Vagina (tissue), 2 donors: Measurements from ENCODE around the gene LENG8.

ENCODE experiments used
- POLR2A ChIP-seq, 2 donors: fragments of 450-650 bp; IDR thresholded peaks; one replicate each; pipeline ENCODE4 v1.6.1; 2017; ENCODE audit warnings: antibody characterized with exemption in 2 of 2, mild to moderate bottlenecking in 2 of 2, moderate library complexity in 2 of 2
- TF ChIP-seq, protein P1 (sequence below), 3 experiments: fragments of 450-650 bp in 2 of 3; fragments of 200-600 bp in 1 of 3; sonication (generic) in 1 of 3; IDR thresholded peaks; one replicate each; pipeline ENCODE4 v1.5.1; 2017 to 2019; ENCODE audit warnings: antibody characterized with exemption in 3 of 3, mild to moderate bottlenecking in 2 of 3, moderate library complexity in 2 of 3

DNA sequence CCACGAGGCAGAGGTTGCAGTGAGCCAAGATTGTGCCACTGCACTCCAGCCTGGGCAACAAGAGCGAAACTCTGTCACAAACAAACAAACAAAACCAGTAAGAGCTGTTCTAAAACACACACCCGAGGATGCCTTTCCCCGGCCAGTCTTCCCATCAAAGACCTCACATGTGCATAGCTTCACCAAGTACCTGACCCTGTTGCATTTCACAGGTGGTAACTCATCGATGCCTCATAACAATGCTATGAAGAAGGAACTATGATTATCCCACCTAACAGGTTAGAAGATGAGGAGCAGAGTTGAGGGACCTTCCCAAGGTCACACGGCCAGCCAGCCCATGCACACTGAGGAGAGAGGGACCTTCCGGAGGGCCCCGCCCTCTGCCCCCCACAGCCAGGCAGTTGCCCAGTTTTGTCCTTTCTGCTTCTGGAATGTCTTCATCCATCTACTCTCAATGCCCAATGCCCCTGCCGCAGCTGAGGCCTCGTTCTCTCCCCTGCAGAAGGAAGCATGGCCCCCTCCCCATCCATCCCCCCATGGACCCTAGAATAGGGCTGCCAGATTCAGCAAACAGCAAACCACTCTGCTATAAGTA lies 16.8 kb upstream of the LENG8 start:
- TF ChIP-seq, protein P1, sequence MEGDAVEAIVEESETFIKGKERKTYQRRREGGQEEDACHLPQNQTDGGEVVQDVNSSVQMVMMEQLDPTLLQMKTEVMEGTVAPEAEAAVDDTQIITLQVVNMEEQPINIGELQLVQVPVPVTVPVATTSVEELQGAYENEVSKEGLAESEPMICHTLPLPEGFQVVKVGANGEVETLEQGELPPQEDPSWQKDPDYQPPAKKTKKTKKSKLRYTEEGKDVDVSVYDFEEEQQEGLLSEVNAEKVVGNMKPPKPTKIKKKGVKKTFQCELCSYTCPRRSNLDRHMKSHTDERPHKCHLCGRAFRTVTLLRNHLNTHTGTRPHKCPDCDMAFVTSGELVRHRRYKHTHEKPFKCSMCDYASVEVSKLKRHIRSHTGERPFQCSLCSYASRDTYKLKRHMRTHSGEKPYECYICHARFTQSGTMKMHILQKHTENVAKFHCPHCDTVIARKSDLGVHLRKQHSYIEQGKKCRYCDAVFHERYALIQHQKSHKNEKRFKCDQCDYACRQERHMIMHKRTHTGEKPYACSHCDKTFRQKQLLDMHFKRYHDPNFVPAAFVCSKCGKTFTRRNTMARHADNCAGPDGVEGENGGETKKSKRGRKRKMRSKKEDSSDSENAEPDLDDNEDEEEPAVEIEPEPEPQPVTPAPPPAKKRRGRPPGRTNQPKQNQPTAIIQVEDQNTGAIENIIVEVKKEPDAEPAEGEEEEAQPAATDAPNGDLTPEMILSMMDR (IDR thresholded peaks at IDR 0.05) = no peak
- TF ChIP-seq POLR2A (IDR thresholded peaks at IDR 0.05) = no peak
